Vagina (tissue), 2 donors: ENCODE results near the gene UNC93A.

Source experiments
- CTCF ChIP-seq, 3 experiments: fragments of 450-650 bp in 2 of 3; fragments of 200-600 bp in 1 of 3; sonication (generic) in 1 of 3; IDR thresholded peaks; one replicate each; pipeline ENCODE4 v1.5.1; 2017 to 2019; ENCODE audit warnings: antibody characterized with exemption in 3 of 3, mild to moderate bottlenecking in 2 of 3, moderate library complexity in 2 of 3
- POLR2A ChIP-seq, 2 donors: fragments of 450-650 bp; IDR thresholded peaks; one replicate each; pipeline ENCODE4 v1.6.1; 2017; ENCODE audit warnings: antibody characterized with exemption in 2 of 2, mild to moderate bottlenecking in 2 of 2, moderate library complexity in 2 of 2
- POLR2AphosphoS5 ChIP-seq, 2 donors: sonication (generic); formaldehyde crosslinking; IDR thresholded peaks; one replicate each; pipeline ENCODE4 v1.9.0; 2017; ENCODE audit warnings: antibody characterized with exemption in 2 of 2, mild to moderate bottlenecking in 2 of 2, low read depth in 1 of 2; ENCODE audit not compliant: insufficient read depth in 1 of 2

- TF ChIP-seq CTCF (IDR thresholded peaks at IDR 0.05) (no peak), POLR2A (IDR thresholded peaks at IDR 0.05) (no peak), POLR2AphosphoS5 (IDR thresholded peaks at IDR 0.05; ENCODE audit: insufficient read depth in 1 of 2, low read depth in 1 of 2) (no peak)
Observed at GRCh38 chr6:167345960-167346359, 54.8 kb downstream of the UNC93A start.
